KOPT-K1 (cell line): ENCODE measurements around the gene SEPHS1.
"Not testable (repeated sequence)": the region's sequence is repeated elsewhere in the genome, so short reads cannot be mapped to it uniquely, and the experiment has no call there.

Experiments used
- H3K27ac ChIP-seq: fragments of 200-600 bp; sonication (generic); 2 replicates; pipeline ENCODE4 v1.5.1; 2016; ENCODE audit warnings: antibody characterized with exemption, mild to moderate bottlenecking, low read depth, low read length; ENCODE audit not compliant: poor library complexity, severe bottlenecking
- H3K36me3 ChIP-seq: fragments of 200-600 bp; sonication (generic); 2 replicates; pipeline ENCODE4 v1.5.1; 2017; ENCODE audit warnings: antibody characterized with exemption, mild to moderate bottlenecking, low read length, moderate library complexity; ENCODE audit not compliant: insufficient read depth
- H3K9me3 ChIP-seq: fragments of 200-600 bp; sonication (generic); 2 replicates; pipeline ENCODE4 v1.5.1; 2017; ENCODE audit warnings: antibody characterized with exemption, low read length, mild to moderate bottlenecking; ENCODE audit not compliant: insufficient read depth, poor library complexity, severe bottlenecking

SEPHS1 gene

DNA sequence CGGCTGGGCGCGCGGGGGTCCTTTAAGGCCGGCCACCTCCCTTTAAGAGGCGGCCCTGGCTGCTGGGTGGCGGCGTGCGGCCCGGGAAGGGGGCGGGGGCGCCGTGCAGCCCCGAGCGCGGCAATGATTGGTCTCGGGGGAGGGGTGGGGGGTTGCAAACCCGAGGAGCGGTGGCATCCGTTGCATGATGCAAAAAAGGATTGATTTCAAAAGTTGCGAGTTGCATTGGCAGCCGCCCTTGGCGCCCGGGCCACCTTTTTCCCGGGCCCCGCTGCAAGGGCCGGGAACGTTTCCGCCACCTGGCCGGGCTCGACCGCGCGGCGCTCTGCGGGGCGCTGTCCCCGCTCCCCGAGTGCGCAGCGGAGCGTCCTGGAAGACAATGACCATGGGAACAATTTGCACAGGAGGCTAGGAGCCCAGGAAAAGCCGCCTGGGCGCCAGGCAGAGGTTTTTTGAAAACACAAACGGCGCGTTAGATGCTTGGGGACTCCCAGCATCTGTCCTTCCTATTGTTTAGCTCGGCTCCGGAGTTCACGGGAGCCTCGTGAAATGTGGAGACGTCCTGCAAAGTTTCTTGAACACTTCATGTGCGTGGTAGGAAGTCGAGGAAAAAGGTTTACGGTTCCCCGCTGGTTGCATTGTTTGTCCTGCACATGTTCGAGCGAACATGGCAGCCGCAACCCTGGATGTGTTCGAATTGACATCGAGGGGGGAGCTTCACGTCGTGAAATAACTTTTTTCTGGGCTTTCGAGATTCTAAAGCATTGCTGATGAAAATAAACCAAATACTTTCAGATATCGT, at the start of gene SEPHS1:
SEPHS1 (minus strand) TSS at position 78 of the 802 bp plus-strand sequence. CDS start 3,343 bp downstream, outside the sequence.
- peak within 1 kb of the TSS; percentile 99 for H3K27ac ChIP-seq
- peaks cover 18% of the 10 kb centered on the region for H3K36me3 ChIP-seq
- H3K9me3 ChIP-seq = no peaks in the 10 kb centered on the region

DNA sequence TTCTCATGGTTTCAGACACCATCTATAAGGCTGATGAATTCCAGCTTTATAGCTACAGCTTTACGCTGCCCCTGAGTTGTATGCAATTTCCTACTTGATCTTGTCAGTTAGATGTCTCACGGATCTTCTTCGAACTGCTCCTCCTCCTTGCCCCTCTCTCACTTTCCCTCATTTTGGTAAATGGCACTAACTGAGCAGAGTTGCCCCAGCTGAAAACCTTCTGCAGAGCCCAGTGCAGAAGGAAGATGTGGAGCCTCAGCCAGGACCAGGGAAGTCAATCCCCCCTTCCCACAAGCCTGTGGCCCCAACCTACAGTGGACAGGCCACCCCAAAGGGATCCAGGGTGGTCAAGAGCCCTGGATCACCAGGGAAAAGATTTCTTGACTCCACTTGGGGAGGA, 49.0 kb upstream of the SEPHS1 start:
- no peaks in the 10 kb centered on the region for H3K36me3 ChIP-seq
- H3K27ac ChIP-seq = no peak overlapping the region
- peaks cover 5% of the 10 kb centered on the region for H3K9me3 ChIP-seq

DNA sequence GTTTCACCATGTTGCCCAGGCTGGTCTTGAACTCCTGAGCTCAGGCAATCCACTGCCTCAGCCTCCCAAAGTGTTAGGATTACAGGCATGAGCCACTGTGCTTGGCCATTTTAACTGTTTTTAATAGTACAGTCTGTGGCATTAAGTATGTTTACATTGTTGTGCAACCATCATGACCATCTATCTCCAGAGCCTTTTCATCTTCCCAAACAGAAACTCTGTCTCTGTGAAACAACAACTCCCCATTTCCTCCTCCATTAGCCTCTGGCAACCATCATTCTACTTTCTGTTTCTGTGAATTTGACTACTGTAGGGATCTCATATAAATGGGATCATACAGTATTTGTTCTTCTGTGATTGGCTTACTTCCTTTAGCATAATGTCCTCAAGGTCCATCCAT, 48.3 kb upstream of the SEPHS1 start:
- Histone ChIP-seq H3K9me3 (peaks cover 5% of the 10 kb centered on the region), H3K27ac (no peak overlapping the region), H3K36me3 (no peaks in the 10 kb centered on the region)

DNA sequence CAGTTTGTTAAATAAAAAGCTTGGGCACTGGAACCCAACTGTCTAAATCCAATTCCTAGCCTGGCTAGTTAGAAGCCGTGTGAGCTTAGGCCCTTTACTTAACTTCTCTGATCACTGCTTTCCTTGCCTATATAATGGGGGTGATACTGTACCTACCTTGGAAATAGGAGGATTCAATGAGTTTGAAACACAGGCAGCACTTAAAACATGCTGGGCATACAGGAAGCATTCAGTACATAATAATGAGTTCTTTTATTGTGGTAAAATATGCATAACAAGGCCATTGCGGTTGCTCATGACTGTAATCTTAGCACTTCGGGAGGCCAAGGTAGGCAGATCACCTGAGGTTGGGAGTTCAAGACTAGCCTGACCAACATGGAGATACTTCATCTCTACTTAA, 47.4 kb upstream of the SEPHS1 start:
- no peak overlapping the region for H3K27ac ChIP-seq
- no peaks in the 10 kb centered on the region for H3K36me3 ChIP-seq

DNA sequence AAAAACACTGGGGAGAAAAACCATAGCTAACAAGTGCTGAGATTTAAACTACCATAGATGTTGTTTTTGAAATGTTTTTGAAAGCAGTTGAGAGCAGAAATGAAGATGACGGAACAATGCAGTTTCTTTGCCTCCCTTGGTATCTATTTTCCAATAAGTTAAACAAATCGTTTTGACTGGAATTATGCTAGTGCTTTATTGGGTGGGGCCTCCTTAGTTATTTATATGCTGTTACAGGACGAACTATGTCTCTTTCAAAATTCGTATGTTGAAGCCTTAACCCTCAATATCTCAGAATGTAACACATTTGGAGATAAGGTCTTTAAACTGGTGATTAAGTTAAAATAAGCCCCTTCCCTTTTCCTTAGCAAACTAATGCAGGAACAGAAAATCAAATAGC, 45.5 kb upstream of the SEPHS1 start:
- no peaks in the 10 kb centered on the region for H3K9me3 ChIP-seq
- no peaks in the 10 kb centered on the region for H3K36me3 ChIP-seq
- no peak overlapping the region for H3K27ac ChIP-seq

More for the DNA sequence above, 47.4 kb upstream of the SEPHS1 start:
- peaks cover 5% of the 10 kb centered on the region for H3K9me3 ChIP-seq

DNA sequence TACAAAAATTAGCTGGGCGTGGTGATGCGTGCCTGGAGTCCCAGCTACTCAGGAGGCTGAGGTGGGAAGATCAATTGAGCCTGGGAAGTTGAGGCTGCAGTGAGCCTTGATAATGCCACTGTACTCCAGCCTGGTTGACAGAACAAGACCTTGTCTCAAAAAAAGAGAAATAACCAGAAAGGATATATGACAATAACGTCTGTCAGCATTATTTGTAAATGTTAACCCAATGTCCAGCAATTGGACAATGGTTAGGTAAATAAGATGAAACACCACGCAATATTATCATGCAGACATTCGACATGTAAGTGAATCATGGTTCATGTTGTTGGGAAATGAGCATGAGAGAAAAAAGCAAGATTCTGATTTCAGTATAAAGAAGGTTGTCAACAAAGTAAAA, 44.6 kb upstream of the SEPHS1 start:
- no peaks in the 10 kb centered on the region for H3K36me3 ChIP-seq
- H3K9me3 ChIP-seq = no peaks in the 10 kb centered on the region
- no peak overlapping the region for H3K27ac ChIP-seq

DNA sequence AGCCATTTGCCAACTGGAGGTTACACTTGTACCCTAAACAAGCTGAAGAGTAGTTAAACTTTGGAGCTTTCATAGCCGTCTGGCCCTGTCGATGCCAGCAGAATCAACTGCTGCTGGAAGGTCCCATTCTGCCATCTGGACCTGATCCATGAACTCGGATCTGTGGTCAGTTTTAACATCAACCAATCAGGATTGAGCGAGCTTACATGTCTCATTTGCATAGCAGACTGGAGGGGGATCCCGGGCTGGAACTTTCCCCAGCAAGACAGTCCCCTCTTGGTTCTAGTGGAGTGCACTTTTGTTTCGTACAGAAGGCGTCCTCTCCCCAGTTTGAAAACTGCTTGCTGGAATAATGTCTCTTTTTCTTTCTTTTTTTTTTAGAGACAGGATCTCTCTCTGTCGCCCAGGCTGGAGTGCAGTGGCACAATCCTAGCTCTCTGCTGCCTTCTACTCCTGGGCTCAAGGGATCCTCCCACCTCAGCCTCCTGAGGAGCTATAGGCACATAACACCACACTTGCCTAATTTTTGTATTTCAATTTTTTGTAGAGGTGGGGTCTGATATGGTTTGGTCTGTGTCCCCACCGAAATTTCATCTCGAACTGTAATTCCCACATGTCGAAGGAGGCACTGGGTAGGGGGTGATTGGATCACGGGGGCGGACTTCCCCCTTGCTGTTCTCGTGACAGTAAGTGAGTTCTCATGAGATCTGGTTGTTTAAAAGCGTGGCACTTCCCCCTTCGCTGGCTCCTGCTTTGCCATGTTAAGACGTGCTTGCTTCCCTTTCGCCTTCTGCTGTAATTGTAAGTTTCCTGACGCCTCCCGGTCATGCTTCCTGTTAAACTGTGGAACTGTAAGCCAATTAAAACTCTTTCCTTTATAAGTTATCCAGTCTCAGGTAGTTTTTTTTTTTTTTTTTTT, 42.8 kb upstream of the SEPHS1 start:
- Histone ChIP-seq H3K27ac (no peak overlapping the region), H3K36me3 (no peaks in the 10 kb centered on the region), H3K9me3 (no peaks in the 10 kb centered on the region)

DNA sequence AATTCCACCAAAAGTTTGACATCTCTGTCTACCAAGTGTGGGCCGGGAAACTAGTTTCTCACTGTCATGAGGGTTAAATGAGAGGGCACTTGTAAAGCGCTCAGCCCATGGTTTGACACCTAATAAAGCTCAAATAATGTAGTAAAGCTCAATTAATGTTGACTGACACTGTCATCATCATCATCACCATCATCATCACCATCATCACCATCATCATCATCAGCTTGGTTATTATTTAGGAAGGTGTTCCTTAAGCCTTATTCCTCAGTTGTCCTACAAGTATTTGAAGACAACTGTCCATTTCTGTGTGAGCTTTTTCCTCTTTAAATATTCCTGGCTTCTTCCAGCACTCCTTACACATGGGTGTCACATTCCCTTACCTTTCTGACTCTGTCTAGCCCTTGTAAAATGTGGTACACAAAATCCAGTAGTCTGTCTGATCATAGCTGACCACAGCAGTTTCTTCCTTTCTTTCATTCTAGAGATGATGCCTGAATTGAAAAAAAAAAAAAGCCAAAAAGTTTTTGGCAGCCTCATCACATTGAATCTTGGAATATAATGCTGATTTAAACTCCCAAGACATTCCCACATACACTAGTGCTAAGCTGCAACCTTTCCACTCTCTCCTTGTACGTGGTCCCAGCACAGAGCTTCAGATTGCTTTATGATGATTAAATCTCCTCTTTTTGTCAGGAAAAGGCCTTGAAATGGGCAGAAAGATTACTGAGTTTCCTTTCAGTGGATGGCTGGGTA, 40.6 kb upstream of the SEPHS1 start:
- Histone ChIP-seq H3K36me3 (no peaks in the 10 kb centered on the region), H3K27ac (no peak overlapping the region), H3K9me3 (no peaks in the 10 kb centered on the region)

DNA sequence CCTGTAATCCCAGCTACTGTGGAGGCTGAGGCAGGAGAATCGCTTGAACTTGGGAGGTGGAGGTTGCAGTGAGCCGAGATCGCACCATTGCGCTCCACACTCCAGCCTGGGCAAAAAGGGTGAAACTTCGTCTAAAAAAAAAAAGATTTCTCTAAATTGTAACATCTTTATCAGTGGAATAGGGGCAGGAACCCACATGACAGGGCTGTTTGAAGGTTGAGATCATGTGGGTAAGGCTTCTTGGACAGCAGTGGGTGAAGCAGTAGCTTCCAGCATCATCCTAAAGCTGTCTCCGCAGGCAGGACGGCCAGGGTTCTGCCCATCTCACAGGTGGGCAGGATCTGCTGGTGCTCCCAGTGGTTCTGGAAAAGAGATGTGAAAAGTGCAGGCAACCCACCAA, 37.9 kb upstream of the SEPHS1 start:
- Histone ChIP-seq H3K27ac (no peak overlapping the region), H3K9me3 (no peaks in the 10 kb centered on the region), H3K36me3 (no peaks in the 10 kb centered on the region)

- H3K9me3 ChIP-seq = no peaks in the 10 kb centered on the region
- H3K27ac ChIP-seq = no peak overlapping the region
- H3K36me3 ChIP-seq = no peaks in the 10 kb centered on the region
Observed at GRCh38 chr10:13383399-13383761, 35.3 kb upstream of the SEPHS1 start.

GRCh38 chr10:13382703-13383398, 34.8 kb upstream of the SEPHS1 start:
- Histone ChIP-seq H3K9me3 (no peaks in the 10 kb centered on the region), H3K27ac (no peak overlapping the region), H3K36me3 (no peaks in the 10 kb centered on the region)

- not testable (repeated sequence) for H3K9me3 ChIP-seq, H3K36me3 ChIP-seq, H3K27ac ChIP-seq
Observed at GRCh38 chr10:13379061-13379460, 31.0 kb upstream of the SEPHS1 start.

DNA sequence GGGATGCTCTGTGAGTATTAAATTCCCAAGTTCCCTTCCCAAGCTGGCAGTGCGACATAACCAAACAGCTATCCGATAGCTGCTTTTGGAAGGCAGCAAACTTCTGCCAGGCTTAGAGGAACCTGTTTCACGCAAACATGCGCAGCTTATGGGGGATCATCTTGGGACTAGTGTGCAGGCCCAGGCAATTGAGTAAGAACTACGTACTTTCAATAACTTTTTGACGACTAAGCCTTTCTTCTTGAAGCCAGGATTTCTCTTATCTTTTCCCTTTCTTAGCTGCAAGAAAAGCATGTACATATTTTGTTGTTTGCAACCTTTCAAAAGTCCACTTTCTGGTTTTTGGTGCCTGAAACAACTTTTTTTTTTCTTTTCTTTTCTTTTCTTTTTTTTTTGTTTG, 28.7 kb upstream of the SEPHS1 start:
- Histone ChIP-seq H3K27ac (no peak overlapping the region), H3K36me3 (no peaks in the 10 kb centered on the region)

GRCh38 chr10:13376297-13376696, 28.2 kb upstream of the SEPHS1 start:
- Histone ChIP-seq H3K9me3 (no peaks in the 10 kb centered on the region), H3K36me3 (no peaks in the 10 kb centered on the region), H3K27ac (no peak overlapping the region)

More for the DNA sequence above, 28.7 kb upstream of the SEPHS1 start:
- H3K9me3 ChIP-seq = no peaks in the 10 kb centered on the region
